Activated CD4-positive, alpha-beta T cell treated with anti-CD3 and anti-CD28 coated beads for 48 hours (primary cell): ENCODE measurements around the gene SLC35A4.
"Not testable (repeated sequence)": the region's sequence is repeated elsewhere in the genome, so short reads cannot be mapped to it uniquely, and the experiment has no call there.

Experiments
- DNase-seq: peaks from one replicate; pipeline ENCODE4 v3.0.0-alpha.2; 2020

The SLC35A4 gene

DNA sequence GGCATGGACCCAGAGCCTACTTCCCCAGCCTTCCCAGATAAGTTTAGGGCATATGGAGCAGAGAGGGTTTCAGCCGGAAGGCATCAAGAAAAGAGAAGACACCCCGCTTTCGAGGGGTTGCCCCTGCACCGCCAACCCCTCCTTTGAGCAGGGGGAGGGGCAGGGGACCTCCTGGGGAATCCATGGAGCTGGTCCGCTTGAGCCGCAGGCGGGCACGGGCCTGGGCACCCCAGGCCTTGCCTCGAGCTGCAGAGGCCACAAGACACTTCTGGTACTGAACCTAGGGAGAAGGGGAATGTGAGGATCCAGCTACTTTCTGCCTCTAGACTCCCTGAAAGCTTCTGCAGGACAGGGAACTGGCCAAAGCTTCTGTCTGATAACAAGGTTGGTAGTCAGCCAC is 6.1 kb upstream of the SLC35A4 start:
- DNase-seq, result no peak

- DNase-seq, result no peak
These were observed 4.4 kb upstream of the SLC35A4 start for GRCh38 chr5:140560227-140560626.

DNA sequence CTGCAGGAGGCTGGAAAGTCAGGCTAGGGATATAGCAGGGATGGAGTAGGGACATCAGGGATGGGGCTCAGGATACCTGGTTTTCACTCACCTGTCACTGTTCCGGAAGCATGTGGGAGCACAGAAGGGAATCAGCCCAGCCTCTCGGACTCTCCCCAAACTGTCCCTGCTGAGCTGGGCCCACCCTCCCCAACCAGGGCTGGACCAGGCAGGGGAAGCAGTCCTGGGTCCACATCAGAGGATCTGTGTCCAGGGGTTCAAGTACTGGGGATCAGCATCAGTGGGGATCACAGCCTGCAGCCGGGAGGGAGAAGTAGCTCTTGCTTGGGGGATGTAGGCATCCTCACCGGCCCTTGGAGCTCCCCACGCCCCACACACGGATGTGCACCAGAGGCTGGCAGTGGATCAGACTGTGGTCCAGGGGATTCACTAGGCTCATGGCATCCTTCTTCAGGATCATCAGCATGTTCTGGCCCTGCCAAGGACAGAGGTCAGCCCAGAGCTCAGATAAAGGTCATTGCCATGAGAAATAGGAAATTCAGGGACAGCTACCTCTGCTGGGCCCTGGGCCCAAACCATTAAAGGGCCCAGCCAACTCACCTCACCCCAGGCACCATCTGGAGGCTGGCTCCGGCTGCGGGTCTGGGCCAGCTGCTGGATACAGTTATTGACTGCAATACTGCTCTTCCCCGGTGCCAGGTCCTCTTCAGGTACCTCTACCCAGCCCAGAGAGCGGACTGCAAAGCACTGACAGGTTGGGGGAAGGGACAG is 2.7 kb upstream of the SLC35A4 start:
- DNase-seq, result no peak

GRCh38 chr5:140563596-140563995 is 1.0 kb upstream of the SLC35A4 start:
- no peak for DNase-seq

GRCh38 chr5:140565024-140565779 is 574 bp downstream of the SLC35A4 start:
- no peak for DNase-seq

- DNase-seq, result no peak
These were observed 1.1 kb downstream of the SLC35A4 start for GRCh38 chr5:140565780-140566095.

- DNase-seq, result no peak
These were observed 2.0 kb downstream of the SLC35A4 start for GRCh38 chr5:140566665-140567064.

GRCh38 chr5:140567136-140567818 is 2.6 kb downstream of the SLC35A4 start:
- DNase-seq, result no peak

GRCh38 chr5:140567871-140568270 is 3.2 kb downstream of the SLC35A4 start:
- no peak for DNase-seq

DNA sequence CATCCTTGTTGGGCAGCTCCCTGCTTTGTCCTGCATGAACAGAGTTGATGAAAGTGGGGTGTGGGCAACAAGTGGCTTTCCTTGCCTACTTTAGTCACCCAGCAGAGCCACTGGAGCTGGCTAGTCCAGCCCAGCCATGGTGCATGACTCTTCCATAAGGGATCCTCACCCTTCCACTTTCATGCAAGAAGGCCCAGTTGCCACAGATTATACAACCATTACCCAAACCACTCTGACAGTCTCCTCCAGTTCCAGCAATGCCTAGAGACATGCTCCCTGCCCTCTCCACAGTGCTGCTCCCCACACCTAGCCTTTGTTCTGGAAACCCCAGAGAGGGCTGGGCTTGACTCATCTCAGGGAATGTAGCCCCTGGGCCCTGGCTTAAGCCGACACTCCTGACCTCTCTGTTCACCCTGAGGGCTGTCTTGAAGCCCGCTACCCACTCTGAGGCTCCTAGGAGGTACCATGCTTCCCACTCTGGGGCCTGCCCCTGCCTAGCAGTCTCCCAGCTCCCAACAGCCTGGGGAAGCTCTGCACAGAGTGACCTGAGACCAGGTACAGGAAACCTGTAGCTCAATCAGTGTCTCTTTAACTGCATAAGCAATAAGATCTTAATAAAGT is 3.9 kb downstream of the SLC35A4 start:
- no peak for DNase-seq

DNA sequence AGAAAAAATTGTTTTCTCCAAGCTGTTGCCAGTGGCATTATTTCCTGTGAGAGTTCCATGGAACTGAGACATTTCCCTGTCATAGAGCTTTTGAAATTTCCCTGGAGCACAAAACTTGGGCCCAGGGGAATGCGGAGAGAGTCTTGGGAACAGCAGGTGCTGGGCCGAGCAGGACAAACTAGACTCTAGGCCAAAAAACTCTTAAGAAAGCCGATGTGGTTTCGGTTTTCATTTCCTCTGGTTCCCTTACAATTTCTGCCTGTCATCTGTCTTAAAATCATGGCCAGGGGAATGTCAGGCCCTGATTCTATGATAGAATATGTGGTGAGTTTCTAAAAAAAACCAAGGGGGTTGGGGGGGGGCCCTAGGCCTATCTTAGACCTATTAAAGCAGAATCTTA is 4.6 kb downstream of the SLC35A4 start:
- no peak for DNase-seq

GRCh38 chr5:140570058-140570457 is 5.4 kb downstream of the SLC35A4 start:
- no peak for DNase-seq

GRCh38 chr5:140570488-140570887 is 5.9 kb downstream of the SLC35A4 start:
- no peak for DNase-seq

DNA sequence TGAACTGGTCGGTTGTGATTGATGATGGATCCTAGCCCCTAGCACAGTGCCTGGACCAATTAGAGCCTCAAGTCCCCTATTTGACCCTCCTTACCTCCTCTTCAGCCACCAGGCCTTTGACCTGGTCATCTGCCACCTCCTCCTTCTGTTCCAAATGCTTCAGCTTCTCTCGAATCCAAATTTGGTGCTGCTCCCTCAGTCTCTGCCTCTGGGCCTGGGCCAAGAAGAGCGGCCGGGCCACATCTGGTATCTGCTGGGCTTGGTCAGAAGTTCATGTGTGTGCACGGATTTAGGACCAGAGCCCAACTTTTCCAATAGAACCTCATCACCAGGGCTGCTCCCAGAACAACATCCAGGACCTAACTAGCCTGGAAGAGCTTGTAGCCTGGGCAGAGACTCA is 6.5 kb downstream of the SLC35A4 start:
- no peak for DNase-seq

- DNase-seq, result no peak
These were observed 9.1 kb downstream of the SLC35A4 start for GRCh38 chr5:140573683-140574082.

DNA sequence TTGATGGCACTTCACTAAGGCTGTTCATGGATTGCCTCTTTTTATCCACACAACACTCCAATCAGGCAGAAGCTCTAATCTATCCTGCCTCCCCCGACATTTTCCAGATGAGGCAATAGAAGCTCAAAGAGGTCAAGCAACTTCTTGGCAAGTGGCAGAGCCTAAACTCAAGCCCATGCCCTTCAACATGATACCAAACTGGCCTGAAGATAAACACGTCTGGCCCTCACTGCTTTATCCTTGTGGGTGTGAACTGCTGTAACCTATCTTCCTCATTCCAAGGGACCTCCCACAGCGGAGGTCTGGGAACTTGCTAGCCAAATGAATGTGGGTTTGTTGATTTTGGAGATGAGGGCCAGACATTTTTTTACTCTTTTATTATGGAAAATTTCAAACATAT is 9.5 kb downstream of the SLC35A4 start:
- DNase-seq, result no peak

- no peak for DNase-seq
These were observed 10.7 kb downstream of the SLC35A4 start for GRCh38 chr5:140575309-140575708.

DNA sequence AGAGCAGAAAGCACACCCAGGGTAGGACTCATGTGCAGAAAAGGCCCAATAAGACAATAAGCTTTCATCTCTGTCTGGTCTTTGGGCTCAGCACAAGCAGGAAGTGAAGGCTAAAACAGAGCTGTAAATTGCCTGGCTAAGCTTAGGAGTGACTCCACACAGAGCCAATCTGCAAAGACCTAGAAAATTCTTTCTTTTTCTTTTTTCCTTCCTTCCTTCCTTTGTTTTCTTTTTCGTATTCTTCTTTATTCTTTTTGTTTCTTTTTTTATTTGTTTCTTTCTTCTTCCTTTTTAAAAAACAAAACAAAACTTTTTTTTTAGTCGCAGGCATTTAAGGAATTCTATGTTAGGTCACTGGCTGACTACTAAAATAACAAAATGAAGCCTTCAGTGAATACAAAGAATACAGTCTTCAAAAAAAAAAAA is 12.2 kb downstream of the SLC35A4 start:
- no peak for DNase-seq

DNA sequence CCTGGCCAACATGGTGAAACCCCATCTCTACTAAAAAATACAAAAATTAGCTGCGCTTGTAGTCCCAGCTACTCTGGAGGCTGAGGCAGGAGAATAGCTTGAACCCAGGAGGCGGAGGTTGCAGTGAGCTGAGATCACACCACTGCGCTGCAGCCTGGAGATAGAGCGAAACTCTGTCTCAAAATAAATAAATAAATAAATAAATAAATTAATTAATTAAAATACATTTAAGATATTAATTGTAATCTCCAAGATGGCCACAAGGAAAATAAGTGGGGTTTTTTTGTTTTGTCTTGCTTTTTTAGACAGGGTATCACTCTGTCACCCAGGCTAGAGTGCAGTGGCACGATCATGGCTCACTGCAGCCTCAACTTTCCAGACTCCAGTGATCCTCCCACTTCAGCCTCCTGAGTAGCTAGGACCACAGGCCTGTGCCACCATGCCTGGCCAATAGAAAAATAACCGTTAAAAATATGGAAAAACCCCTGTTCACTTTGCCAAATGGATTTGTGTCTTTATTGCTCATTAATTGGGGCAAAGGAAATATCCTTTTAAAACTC is 14.6 kb downstream of the SLC35A4 start:
- not testable (repeated sequence) for DNase-seq

DNA sequence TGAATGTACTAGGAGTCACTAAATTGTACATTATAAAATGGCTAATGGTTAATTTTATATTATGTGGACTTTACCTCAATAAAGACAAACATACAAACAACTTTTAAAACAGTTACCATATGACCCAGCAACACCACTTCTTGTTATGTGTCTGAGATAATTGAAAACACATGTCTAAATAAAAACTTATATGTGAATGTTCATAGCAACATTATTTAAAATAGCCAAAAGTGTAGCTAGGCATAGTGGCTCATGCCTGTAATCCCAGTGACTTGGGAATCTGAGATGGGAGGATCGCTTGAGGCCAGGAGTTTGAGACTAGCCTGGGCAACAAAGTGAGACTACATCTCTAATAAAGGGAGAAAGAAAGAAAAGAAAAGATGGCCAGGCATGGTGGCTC is 22.9 kb downstream of the SLC35A4 start:
- no peak for DNase-seq

GRCh38 chr5:140588311-140589070 is 23.9 kb downstream of the SLC35A4 start:
- no peak for DNase-seq

DNA sequence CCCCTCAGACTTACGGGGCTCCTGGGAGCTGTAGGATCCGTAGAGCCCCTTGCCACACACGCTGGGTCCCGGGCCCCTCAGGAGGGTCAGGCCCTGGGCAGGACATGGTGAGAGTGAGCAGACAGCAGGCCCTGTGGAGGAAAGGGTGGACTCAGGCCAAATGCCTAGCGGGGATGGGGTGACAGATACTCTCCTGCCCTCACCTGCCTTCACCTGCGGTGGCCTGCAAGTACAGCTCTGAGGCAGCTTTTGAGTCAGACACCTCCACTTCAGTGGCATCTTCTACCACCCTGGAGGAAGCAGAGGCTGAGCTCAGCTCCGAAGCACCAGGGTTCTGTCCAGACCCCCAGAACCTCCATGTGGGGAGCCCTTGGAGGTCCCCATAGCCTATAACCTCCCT is 26.2 kb downstream of the SLC35A4 start:
- no peak for DNase-seq
